Panc1 (cell line): ENCODE measurements around the gene CDK6. TPM values are rescaled to one million over a fixed set of nuclear protein-coding genes. Genes with fewer than 3 reads are reported as not detected.

Source experiments
- ATAC-seq: fragments of 200-7000 bp; cut with Tn5 transposase; 2 replicates; pipeline ENCODE4 v1.9.1; 2020; ENCODE audit warnings: mild to moderate bottlenecking, moderate library complexity
- BruUV-seq: library from RNA; stranded (reverse); fragments of 400-500 nt; replicated peaks from 2 replicates; lab custom pipeline; 2021; lab: Mats Ljungman, UMichigan
- CTCF ChIA-PET: fragments of 300-600 bp; sonication (Branson Sonifier 250); formaldehyde crosslinking; loops from one replicate; lab custom pipeline; 2022; ENCODE audit warnings: antibody characterized with exemption; lab: Charles Lee
- POLR2A ChIA-PET: fragments of 300-600 bp; sonication (Branson Sonifier 250); formaldehyde crosslinking; loops from one replicate; lab custom pipeline; 2022; ENCODE audit warnings: antibody characterized with exemption; lab: Charles Lee
- DNase-seq: peaks from one replicate; pipeline ENCODE4 v3.0.0-alpha.2; 2010; ENCODE audit warnings: low read depth, low spot score
- H3K27ac ChIP-seq: 2 replicates; pipeline ENCODE4 v1.5.1; 2011; ENCODE audit warnings: mild to moderate bottlenecking, low read length, inconsistent platforms
- H3K27me3 ChIP-seq: fragments of 200-500 bp; sonication (Bioruptor generic); 2 replicates; pipeline ENCODE4 v1.6.0; 2014; ENCODE audit warnings: low read length, inconsistent platforms; ENCODE audit not compliant: control insufficient read depth, insufficient read depth
- H3K36me3 ChIP-seq: fragments of 200-500 bp; sonication (Bioruptor generic); 2 replicates; pipeline ENCODE4 v1.5.1; 2014; ENCODE audit warnings: inconsistent platforms, mild to moderate bottlenecking, low read length, moderate library complexity; ENCODE audit not compliant: control insufficient read depth, insufficient read depth
- H3K4me1 ChIP-seq: 2 replicates; pipeline ENCODE4 v1.5.1; 2011; ENCODE audit warnings: inconsistent platforms, mild to moderate bottlenecking, low read length, moderate library complexity; ENCODE audit not compliant: control insufficient read depth, insufficient read depth
- H3K4me3 ChIP-seq, 2 experiments: 2 replicates each; pipeline ENCODE4 v1.5.1; 2011 to 2012; ENCODE audit warnings: low read depth in 2 of 2, low read length in 2 of 2, mild to moderate bottlenecking in 2 of 2, inconsistent platforms in 1 of 2, moderate library complexity in 1 of 2
- H3K9me3 ChIP-seq: fragments of 200-500 bp; sonication (Bioruptor generic); 2 replicates; pipeline ENCODE4 v1.5.1; 2014; ENCODE audit warnings: low read depth, mild to moderate bottlenecking, inconsistent platforms, low read length, moderate library complexity; ENCODE audit not compliant: control insufficient read depth, insufficient read depth
- POLR2AphosphoS5 ChIP-seq: IDR thresholded peaks from 2 replicates; pipeline ENCODE4 v1.6.1; 2012; ENCODE audit warnings: mild to moderate bottlenecking, low read depth, low read length, moderate library complexity
- SIN3A ChIP-seq: IDR thresholded peaks from 2 replicates; pipeline ENCODE4 v1.6.1; 2012; ENCODE audit warnings: low read depth, mild to moderate bottlenecking, low read length, moderate library complexity, borderline replicate concordance; ENCODE audit not compliant: insufficient read depth
- TCF7L2 ChIP-seq: IDR thresholded peaks from 2 replicates; pipeline ENCODE4 v1.6.1; 2011; ENCODE audit warnings: mild to moderate bottlenecking, low read depth, low read length, inconsistent platforms
- in situ Hi-C: cut with HindIII; loops from 2 replicates; pipeline ENCODE4 v1.10.0; 2016; ENCODE audit warnings: low sequenced_read_pairs, low pct_unique_long_range_greater_than_20kb
- intact Hi-C: fragments of 100-400 bp; cut with micrococcal nuclease; formaldehyde crosslinking; loops from one replicate; pipeline ENCODE4 v1.10.0; 2022; ENCODE audit not compliant: unreplicated experiment
- total RNA-seq: library from RNA; stranded (reverse); gene quantifications from one replicate; pipeline ENCODE4 v1.2.1, GENCODE V29; 2021; ENCODE audit not compliant: unreplicated experiment
- TF ChIP-seq, protein P1 (sequence below), 2 experiments: IDR thresholded peaks; 2 replicates each; pipeline ENCODE4 v1.6.1; 2011 to 2012; ENCODE audit warnings: low read depth in 2 of 2, control low read depth in 1 of 2, low read length in 1 of 2, mild to moderate bottlenecking in 1 of 2, moderate library complexity in 1 of 2; ENCODE audit not compliant: insufficient read depth in 1 of 2
- TF ChIP-seq, protein P2 (sequence below): fragments of 450-650 bp; IDR thresholded peaks from 2 replicates; pipeline ENCODE4 v1.5.1; 2017; ENCODE audit warnings: mild to moderate bottlenecking

Gene CDK6
- total RNA-seq, 1 experiment from 2014 or later, result 57.4 TPM

- no peak for DNase-seq
- no peak for ATAC-seq
- no peaks in the 10 kb centered on the region for H3K27me3 ChIP-seq
- CTCF ChIA-PET, result no interaction called here
- POLR2A ChIA-PET, result interaction anchor here (0.7 kb wide), 1 partner anchor 15 kb away, joined by 3 read pairs; no protein-coding TSS in a partner anchor
- H3K9me3 ChIP-seq, result no peaks in the 10 kb centered on the region
- in situ Hi-C loops, result no loop called here
- no peaks in the 10 kb centered on the region for H3K36me3 ChIP-seq
- no peak overlapping the region for H3K4me3 ChIP-seq
- BruUV-seq, result no TSS peak
- H3K27ac ChIP-seq, result peak overlapping the region; percentile 55
- intact Hi-C loops, result no loop called here
- H3K4me1 ChIP-seq, result peaks cover 43% of the 10 kb centered on the region
- TF ChIP-seq, protein P1, sequence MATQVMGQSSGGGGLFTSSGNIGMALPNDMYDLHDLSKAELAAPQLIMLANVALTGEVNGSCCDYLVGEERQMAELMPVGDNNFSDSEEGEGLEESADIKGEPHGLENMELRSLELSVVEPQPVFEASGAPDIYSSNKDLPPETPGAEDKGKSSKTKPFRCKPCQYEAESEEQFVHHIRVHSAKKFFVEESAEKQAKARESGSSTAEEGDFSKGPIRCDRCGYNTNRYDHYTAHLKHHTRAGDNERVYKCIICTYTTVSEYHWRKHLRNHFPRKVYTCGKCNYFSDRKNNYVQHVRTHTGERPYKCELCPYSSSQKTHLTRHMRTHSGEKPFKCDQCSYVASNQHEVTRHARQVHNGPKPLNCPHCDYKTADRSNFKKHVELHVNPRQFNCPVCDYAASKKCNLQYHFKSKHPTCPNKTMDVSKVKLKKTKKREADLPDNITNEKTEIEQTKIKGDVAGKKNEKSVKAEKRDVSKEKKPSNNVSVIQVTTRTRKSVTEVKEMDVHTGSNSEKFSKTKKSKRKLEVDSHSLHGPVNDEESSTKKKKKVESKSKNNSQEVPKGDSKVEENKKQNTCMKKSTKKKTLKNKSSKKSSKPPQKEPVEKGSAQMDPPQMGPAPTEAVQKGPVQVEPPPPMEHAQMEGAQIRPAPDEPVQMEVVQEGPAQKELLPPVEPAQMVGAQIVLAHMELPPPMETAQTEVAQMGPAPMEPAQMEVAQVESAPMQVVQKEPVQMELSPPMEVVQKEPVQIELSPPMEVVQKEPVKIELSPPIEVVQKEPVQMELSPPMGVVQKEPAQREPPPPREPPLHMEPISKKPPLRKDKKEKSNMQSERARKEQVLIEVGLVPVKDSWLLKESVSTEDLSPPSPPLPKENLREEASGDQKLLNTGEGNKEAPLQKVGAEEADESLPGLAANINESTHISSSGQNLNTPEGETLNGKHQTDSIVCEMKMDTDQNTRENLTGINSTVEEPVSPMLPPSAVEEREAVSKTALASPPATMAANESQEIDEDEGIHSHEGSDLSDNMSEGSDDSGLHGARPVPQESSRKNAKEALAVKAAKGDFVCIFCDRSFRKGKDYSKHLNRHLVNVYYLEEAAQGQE (IDR thresholded peaks at IDR 0.05; ENCODE audit: insufficient read depth in 1 of 2, low read depth in 2 of 2, low read length in 1 of 2), result no peak
- TF ChIP-seq, protein P2, sequence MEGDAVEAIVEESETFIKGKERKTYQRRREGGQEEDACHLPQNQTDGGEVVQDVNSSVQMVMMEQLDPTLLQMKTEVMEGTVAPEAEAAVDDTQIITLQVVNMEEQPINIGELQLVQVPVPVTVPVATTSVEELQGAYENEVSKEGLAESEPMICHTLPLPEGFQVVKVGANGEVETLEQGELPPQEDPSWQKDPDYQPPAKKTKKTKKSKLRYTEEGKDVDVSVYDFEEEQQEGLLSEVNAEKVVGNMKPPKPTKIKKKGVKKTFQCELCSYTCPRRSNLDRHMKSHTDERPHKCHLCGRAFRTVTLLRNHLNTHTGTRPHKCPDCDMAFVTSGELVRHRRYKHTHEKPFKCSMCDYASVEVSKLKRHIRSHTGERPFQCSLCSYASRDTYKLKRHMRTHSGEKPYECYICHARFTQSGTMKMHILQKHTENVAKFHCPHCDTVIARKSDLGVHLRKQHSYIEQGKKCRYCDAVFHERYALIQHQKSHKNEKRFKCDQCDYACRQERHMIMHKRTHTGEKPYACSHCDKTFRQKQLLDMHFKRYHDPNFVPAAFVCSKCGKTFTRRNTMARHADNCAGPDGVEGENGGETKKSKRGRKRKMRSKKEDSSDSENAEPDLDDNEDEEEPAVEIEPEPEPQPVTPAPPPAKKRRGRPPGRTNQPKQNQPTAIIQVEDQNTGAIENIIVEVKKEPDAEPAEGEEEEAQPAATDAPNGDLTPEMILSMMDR, result no peak
- no peak for TF ChIP-seq POLR2AphosphoS5
- TF ChIP-seq SIN3A, result no peak
- no peak for TF ChIP-seq TCF7L2
These were observed 188.3 kb downstream of the CDK6 start for GRCh38 chr7:92648067-92648466.

DNA sequence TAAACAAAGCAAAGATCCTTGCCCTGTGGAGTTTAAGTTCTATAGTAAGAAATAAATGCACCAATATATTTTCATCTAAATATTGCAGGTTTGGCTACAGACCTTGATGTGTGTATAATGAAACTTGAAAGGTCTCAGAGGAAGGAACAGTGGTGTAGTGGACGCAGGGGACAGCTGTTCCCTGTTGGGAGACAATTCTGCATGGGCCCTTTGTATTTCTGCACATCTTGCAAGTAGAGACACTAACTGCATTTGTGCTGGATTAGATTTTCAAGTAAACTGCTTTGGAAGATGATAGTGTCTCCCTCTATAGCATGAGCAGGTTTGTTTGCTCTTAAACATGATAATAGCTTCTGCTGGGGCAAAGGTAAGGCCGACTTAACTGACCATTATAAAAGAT, 188.7 kb downstream of the CDK6 start:
- intact Hi-C loops (no loop called here), in situ Hi-C loops (no loop called here)
- Histone ChIP-seq H3K9me3 (no peaks in the 10 kb centered on the region), H3K27ac (peak overlapping the region; percentile 80), H3K36me3 (no peaks in the 10 kb centered on the region), H3K4me3 (no peak overlapping the region), H3K27me3 (no peaks in the 10 kb centered on the region), H3K4me1 (peaks cover 42% of the 10 kb centered on the region)
- ChIA-PET POLR2A (interaction anchor here (0.7 kb wide), 1 partner anchor 14 kb away, joined by 3 read pairs; no protein-coding TSS in a partner anchor), CTCF (no interaction called here)
- TF ChIP-seq, protein P1 (IDR thresholded peaks at IDR 0.05; ENCODE audit: insufficient read depth in 1 of 2, low read depth in 2 of 2, low read length in 1 of 2), result no peak
- TF ChIP-seq POLR2AphosphoS5, result no peak
- TF ChIP-seq, protein P2, result no peak
- TF ChIP-seq TCF7L2, result no peak
- no peak for TF ChIP-seq SIN3A
- no peak for DNase-seq
- BruUV-seq, result no TSS peak
- ATAC-seq, result no peak
